Measurements from ENCODE around the gene COX19. TPM values are rescaled to one million over a fixed set of nuclear protein-coding genes. Genes with fewer than 3 reads are reported as not detected.
A peak's percentile ranks its signal among the peaks of the same experiment; 100 is the strongest.

The COX19 gene
- total RNA-seq, 4 donors from 2014 or later, result 8.6 to 30.2 (median 16.9) TPM

- in situ Hi-C loops (cut with MboI; ENCODE audit: low pct_ligation_motif_present in 1 of 4, low pct_unique_long_range_greater_than_20kb in 1 of 4, low sequenced_read_pairs in 3 of 4) (no loop called here), intact Hi-C loops (cut with DNase I; ENCODE audit: low total_unique reads) (no loop called here)
- H3K4me3 ChIP-seq, result peak overlapping the region in 2 of 4 donors; percentile 25 to 35
- peak; percentile 94 for DNase-seq
- peak; percentile 74 to 84 (median 81) for TF ChIP-seq POLR2AphosphoS5 (IDR thresholded peaks at IDR 0.05)
- no peak for TF ChIP-seq CTCF (IDR thresholded peaks at IDR 0.05)
- TF ChIP-seq EP300 (IDR thresholded peaks at IDR 0.05; ENCODE audit: low read depth), result no peak
- TF ChIP-seq POLR2A (IDR thresholded peaks at IDR 0.05), result peak; percentile 76
- H3K27me3 ChIP-seq, result no peaks in the 10 kb centered on the region
- H3K4me1 ChIP-seq, result peaks cover 44 to 81% (median 70%) of the 10 kb centered on the region in 4 donors
- 20 to 26% methylated on average over 4 to 38 of the region's 40 CpGs for WGBS, 2 donors (ENCODE audit: low coverage in 1 of 2)
- peak overlapping the region; percentile 86 to 96 (median 90) for H3K27ac ChIP-seq
- H3K36me3 ChIP-seq, result no peaks in the 10 kb centered on the region
- H3K9me3 ChIP-seq, result no peaks in the 10 kb centered on the region
Observed at GRCh38 chr7:923108-924041, 52.0 kb downstream of the COX19 start.

- Histone ChIP-seq H3K36me3 (no peaks in the 10 kb centered on the region), H3K4me3 (peak overlapping the region in 2 of 4 donors; percentile 25 to 35), H3K27ac (peak overlapping the region; percentile 86 to 96 (median 90)), H3K27me3 (no peaks in the 10 kb centered on the region), H3K4me1 (peaks cover 44 to 72% (median 69%) of the 10 kb centered on the region in 4 donors), H3K9me3 (no peaks in the 10 kb centered on the region)
- 40% methylated on average over 17 of the region's 29 CpGs; no CpG with 5 or more reads in 1 of the 2 donors for WGBS, 2 donors (ENCODE audit: low coverage in 1 of 2)
- TF ChIP-seq POLR2A (IDR thresholded peaks at IDR 0.05), result no peak
- TF ChIP-seq EP300 (IDR thresholded peaks at IDR 0.05; ENCODE audit: low read depth), result no peak
- no peak for TF ChIP-seq CTCF (IDR thresholded peaks at IDR 0.05)
- no peak for TF ChIP-seq POLR2AphosphoS5 (IDR thresholded peaks at IDR 0.05)
- intact Hi-C loops (cut with DNase I; ENCODE audit: low total_unique reads), result no loop called here
- DNase-seq, result peak; percentile 27
- in situ Hi-C loops (cut with MboI; ENCODE audit: low pct_ligation_motif_present in 1 of 4, low pct_unique_long_range_greater_than_20kb in 1 of 4, low sequenced_read_pairs in 3 of 4), result no loop called here
Observed at GRCh38 chr7:922334-923107, 52.8 kb downstream of the COX19 start.

GRCh38 chr7:921581-922333 lies 53.6 kb downstream of the COX19 start:
- no peaks in the 10 kb centered on the region for H3K36me3 ChIP-seq
- H3K9me3 ChIP-seq, result no peaks in the 10 kb centered on the region
- H3K27ac ChIP-seq, result peak overlapping the region; percentile 86 to 96 (median 90)
- intact Hi-C loops (cut with DNase I; ENCODE audit: low total_unique reads) (no loop called here), in situ Hi-C loops (cut with MboI; ENCODE audit: low pct_ligation_motif_present in 1 of 4, low pct_unique_long_range_greater_than_20kb in 1 of 4, low sequenced_read_pairs in 3 of 4) (no loop called here)
- 63% methylated on average over 27 of the region's 36 CpGs; no CpG with 5 or more reads in 1 of the 2 donors for WGBS, 2 donors (ENCODE audit: low coverage in 1 of 2)
- DNase-seq, result peak; percentile 57
- peak overlapping the region in 1 of 4 donors; percentile 5 for H3K4me3 ChIP-seq
- no peaks in the 10 kb centered on the region for H3K27me3 ChIP-seq
- H3K4me1 ChIP-seq, result peaks cover 38 to 66% (median 64%) of the 10 kb centered on the region in 4 donors
- no peak for TF ChIP-seq EP300 (IDR thresholded peaks at IDR 0.05; ENCODE audit: low read depth)
- no peak for TF ChIP-seq POLR2AphosphoS5 (IDR thresholded peaks at IDR 0.05)
- TF ChIP-seq CTCF (IDR thresholded peaks at IDR 0.05), result no peak
- no peak for TF ChIP-seq POLR2A (IDR thresholded peaks at IDR 0.05)
